ENCODE results near the gene ASPG. TPM values are rescaled to one million over a fixed set of nuclear protein-coding genes. Genes with fewer than 3 reads are reported as not detected.

ASPG gene
- total RNA-seq, 3 donors from 2014 or later (not counting 1 experiment from before 2014, with no cell fraction given) = not detected

DNA sequence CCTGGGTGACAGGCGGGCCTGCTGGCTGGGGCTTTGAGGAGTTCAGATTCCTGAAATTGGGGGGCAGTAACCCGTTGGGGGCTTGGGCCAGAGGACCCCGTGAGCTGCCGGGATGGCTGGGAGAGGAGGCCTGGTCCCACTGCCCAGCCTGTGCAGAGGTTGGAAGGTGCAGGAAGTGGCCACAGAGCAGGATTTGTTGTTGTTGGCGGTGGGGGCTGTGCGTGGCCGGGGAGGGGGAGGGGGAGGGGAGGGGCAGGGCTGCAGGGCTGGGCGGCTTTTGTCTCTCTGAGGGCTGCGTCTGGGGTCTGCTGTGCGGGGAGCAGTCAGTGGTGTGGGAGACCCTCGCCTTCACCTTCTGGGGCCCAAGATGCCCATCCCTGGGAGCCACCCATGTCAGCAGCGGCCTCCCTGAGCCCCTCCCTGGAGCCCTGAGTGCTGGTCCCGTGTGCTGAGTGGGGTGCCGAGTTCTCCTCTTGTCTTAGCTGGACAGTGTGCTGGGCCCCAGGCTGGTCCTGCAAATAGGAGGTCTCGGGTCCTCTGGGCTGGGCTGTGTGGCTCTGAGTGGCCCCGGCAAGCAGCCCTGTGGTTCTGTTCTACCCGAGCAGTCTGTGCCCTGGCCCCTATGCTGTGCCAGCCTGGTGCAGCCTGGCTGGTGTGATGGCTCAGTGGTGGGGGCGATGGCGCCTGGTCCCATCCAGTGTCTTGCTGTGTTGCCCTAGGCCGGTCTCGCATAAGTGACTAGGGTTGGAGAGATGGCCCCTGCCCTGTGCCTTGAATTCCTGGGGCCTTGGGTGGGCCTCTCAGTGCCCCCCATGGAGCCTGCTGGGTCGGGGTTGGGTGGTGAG lies 63.2 kb downstream of the ASPG start:
- WGBS (ENCODE audit: insufficient coverage) = 83% methylated on average over 22 of the region's 22 CpGs
- no peaks in the 10 kb centered on the region for H3K9me3 Mint-ChIP-seq
- TF ChIP-seq, protein P1, sequence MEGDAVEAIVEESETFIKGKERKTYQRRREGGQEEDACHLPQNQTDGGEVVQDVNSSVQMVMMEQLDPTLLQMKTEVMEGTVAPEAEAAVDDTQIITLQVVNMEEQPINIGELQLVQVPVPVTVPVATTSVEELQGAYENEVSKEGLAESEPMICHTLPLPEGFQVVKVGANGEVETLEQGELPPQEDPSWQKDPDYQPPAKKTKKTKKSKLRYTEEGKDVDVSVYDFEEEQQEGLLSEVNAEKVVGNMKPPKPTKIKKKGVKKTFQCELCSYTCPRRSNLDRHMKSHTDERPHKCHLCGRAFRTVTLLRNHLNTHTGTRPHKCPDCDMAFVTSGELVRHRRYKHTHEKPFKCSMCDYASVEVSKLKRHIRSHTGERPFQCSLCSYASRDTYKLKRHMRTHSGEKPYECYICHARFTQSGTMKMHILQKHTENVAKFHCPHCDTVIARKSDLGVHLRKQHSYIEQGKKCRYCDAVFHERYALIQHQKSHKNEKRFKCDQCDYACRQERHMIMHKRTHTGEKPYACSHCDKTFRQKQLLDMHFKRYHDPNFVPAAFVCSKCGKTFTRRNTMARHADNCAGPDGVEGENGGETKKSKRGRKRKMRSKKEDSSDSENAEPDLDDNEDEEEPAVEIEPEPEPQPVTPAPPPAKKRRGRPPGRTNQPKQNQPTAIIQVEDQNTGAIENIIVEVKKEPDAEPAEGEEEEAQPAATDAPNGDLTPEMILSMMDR (IDR thresholded peaks at IDR 0.05) = no peak
- Histone ChIP-seq H3K4me1 (ENCODE audit: control insufficient read depth, insufficient read depth, low read length) (no peaks in the 10 kb centered on the region), H3K27me3 (ENCODE audit: control insufficient read depth, insufficient read depth, low read length) (no peaks in the 10 kb centered on the region), H3K36me3 (ENCODE audit: control insufficient read depth, insufficient read depth, low read length) (no peaks in the 10 kb centered on the region), H3K9me3 (ENCODE audit: control insufficient read depth, insufficient read depth, low read length) (no peaks in the 10 kb centered on the region), H3K27ac (ENCODE audit: low read length) (no peak overlapping the region), H3K4me3 (ENCODE audit: low read length) (no peak overlapping the region)
- no peaks in the 10 kb centered on the region for H3K4me1 Mint-ChIP-seq
- no peak overlapping the region for H3K4me3 Mint-ChIP-seq
- ATAC-seq = no peak
- intact Hi-C loops (cut with micrococcal nuclease) = no loop called here
- H3K27me3 Mint-ChIP-seq (ENCODE audit: low read depth in 2 of 2) = no peaks in the 10 kb centered on the region
- no peak for DNase-seq
- H3K36me3 Mint-ChIP-seq = no peaks in the 10 kb centered on the region
- H3K27ac Mint-ChIP-seq = no peak overlapping the region

DNA sequence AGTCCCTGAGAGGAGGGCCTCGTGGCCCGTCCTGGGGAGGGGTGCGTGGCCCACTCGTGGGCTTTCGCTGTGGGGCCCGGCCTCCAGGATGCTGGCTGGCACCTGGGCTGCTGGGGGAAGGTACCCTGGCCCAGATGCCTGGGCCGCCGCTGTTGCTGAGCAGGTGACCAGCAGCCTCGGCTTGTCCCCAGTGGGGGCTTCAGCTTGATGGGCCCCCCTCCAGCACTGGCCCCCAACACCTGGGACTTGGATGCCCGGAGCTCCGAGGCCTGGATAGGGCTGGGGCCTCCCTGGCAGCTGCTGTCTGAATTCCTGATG lies 63.7 kb downstream of the ASPG start:
- WGBS (ENCODE audit: insufficient coverage) = 87% methylated on average over 11 of the region's 11 CpGs
- DNase-seq (no peak), ATAC-seq (no peak)
- H3K27ac Mint-ChIP-seq = no peak overlapping the region
- Histone ChIP-seq H3K36me3 (ENCODE audit: control insufficient read depth, insufficient read depth, low read length) (no peaks in the 10 kb centered on the region), H3K4me3 (ENCODE audit: low read length) (no peak overlapping the region), H3K27ac (ENCODE audit: low read length) (no peak overlapping the region), H3K9me3 (ENCODE audit: control insufficient read depth, insufficient read depth, low read length) (no peaks in the 10 kb centered on the region), H3K27me3 (ENCODE audit: control insufficient read depth, insufficient read depth, low read length) (no peaks in the 10 kb centered on the region), H3K4me1 (ENCODE audit: control insufficient read depth, insufficient read depth, low read length) (no peaks in the 10 kb centered on the region)
- no peaks in the 10 kb centered on the region for H3K27me3 Mint-ChIP-seq (ENCODE audit: low read depth in 2 of 2)
- H3K4me3 Mint-ChIP-seq = no peak overlapping the region
- intact Hi-C loops (cut with micrococcal nuclease) = no loop called here
- H3K9me3 Mint-ChIP-seq = no peaks in the 10 kb centered on the region
- TF ChIP-seq, protein P1 (IDR thresholded peaks at IDR 0.05) = no peak
- no peaks in the 10 kb centered on the region for H3K4me1 Mint-ChIP-seq
- no peaks in the 10 kb centered on the region for H3K36me3 Mint-ChIP-seq

DNA sequence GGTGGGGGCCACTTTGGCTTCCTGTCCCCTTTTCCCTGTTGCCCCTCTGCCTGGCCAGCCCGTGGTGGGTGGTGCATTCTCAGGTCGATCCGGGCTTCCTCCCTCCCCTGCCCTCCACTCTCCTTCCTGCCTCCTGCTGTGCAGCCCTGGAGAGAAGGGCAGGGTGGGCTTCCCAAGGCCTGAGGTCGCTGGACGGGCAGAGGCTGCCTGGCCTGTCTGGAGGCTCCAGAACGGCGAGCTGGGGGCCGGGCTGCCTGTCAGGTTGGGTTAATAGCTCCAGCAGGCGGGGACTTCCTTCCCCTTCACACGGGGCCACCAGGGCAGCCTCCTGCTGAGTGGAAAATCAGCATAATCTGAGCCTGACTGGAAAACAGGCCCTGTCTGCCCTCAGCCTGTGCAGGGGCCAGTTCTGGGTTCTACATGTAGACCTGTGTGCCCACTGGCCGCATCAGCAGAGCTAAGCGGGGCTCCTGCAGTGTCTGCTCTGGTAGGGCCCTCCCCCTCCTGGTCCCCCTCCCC lies 64.2 kb downstream of the ASPG start:
- H3K4me1 ChIP-seq (ENCODE audit: control insufficient read depth, insufficient read depth, low read length) = no peaks in the 10 kb centered on the region
- no peak overlapping the region for H3K4me3 ChIP-seq (ENCODE audit: low read length)
- H3K36me3 Mint-ChIP-seq = no peaks in the 10 kb centered on the region
- H3K36me3 ChIP-seq (ENCODE audit: control insufficient read depth, insufficient read depth, low read length) = no peaks in the 10 kb centered on the region
- ATAC-seq (no peak), DNase-seq (no peak)
- TF ChIP-seq, protein P1 (IDR thresholded peaks at IDR 0.05) = no peak
- H3K27ac Mint-ChIP-seq = no peak overlapping the region
- intact Hi-C loops (cut with micrococcal nuclease) = no loop called here
- no peak overlapping the region for H3K4me3 Mint-ChIP-seq
- 12% methylated on average over 11 of the region's 12 CpGs for WGBS (ENCODE audit: insufficient coverage)
- no peak overlapping the region for H3K27ac ChIP-seq (ENCODE audit: low read length)
- H3K27me3 ChIP-seq (ENCODE audit: control insufficient read depth, insufficient read depth, low read length) = no peaks in the 10 kb centered on the region
- no peaks in the 10 kb centered on the region for H3K4me1 Mint-ChIP-seq
- H3K9me3 ChIP-seq (ENCODE audit: control insufficient read depth, insufficient read depth, low read length) = no peaks in the 10 kb centered on the region
- H3K9me3 Mint-ChIP-seq = no peaks in the 10 kb centered on the region
- no peaks in the 10 kb centered on the region for H3K27me3 Mint-ChIP-seq (ENCODE audit: low read depth in 2 of 2)
